HCT116 (cell line): Measurements from ENCODE around the gene RNF113B. TPM values are rescaled to one million over a fixed set of nuclear protein-coding genes. Genes with fewer than 3 reads are reported as not detected.

ENCODE experiments used
- ATAC-seq: fragments of 200-7000 bp; cut with Tn5 transposase; 2 replicates; pipeline ENCODE4 v1.9.1; 2020; ENCODE audit warnings: mild to moderate bottlenecking, moderate library complexity
- BruUV-seq: library from RNA; stranded (reverse); fragments of 400-500 nt; replicated peaks from 2 replicates; lab custom pipeline; 2021; lab: Mats Ljungman, UMichigan
- CTCF ChIA-PET: fragments of 300-600 bp; sonication (Branson Sonifier 250); formaldehyde crosslinking; loops from one replicate; lab custom pipeline; 2021; ENCODE audit warnings: antibody characterized with exemption; lab: Charles Lee
- POLR2A ChIA-PET: fragments of 300-600, 350-600 bp; sonication (Branson Sonifier 250); formaldehyde crosslinking; loops from one replicate; lab custom pipeline; 2021; ENCODE audit warnings: antibody characterized with exemption; lab: Charles Lee
- RAD21 ChIA-PET, 2 experiments: fragments of 300-600 bp; sonication (Branson Sonifier 250); formaldehyde crosslinking; loops; one replicate each; lab custom pipeline; 2023; ENCODE audit warnings: low total read pairs in 2 of 2; ENCODE audit not compliant: uncharacterized antibody in 2 of 2, unreplicated experiment in 2 of 2, low non-redundant PET in 1 of 2; lab: Charles Lee
- DNase-seq: peaks from one replicate; pipeline ENCODE4 v3.0.0-alpha.2; 2010; ENCODE audit warnings: low read depth, low spot score
- H2AFZ ChIP-seq: fragments of 200-600 bp; shearing (Covaris generic), sonication (generic); 2 replicates; pipeline ENCODE4 v1.6.1; 2017; ENCODE audit warnings: low read depth, mixed run types, mixed read lengths, antibody characterized with exemption, low read length; ENCODE audit not compliant: poor library complexity, severe bottlenecking
- H3K27ac ChIP-seq: 2 replicates; pipeline ENCODE4 v1.5.1; 2012; ENCODE audit warnings: low read depth, low read length
- H3K27me3 ChIP-seq: fragments of 200-600 bp; sonication (generic); 2 replicates; pipeline ENCODE4 v1.6.1; 2016; ENCODE audit warnings: mixed run types, low read length, mixed read lengths; ENCODE audit not compliant: insufficient read depth
- H3K36me3 ChIP-seq, 2 experiments: fragments of 200-500 bp in 1 of 2; fragments of 200-600 bp in 1 of 2; sonication (Bioruptor generic) in 1 of 2; sonication (generic) in 1 of 2; 2 replicates each; pipeline versions ENCODE4 v1.5.1 to v1.6.1; 2014 to 2016; ENCODE audit warnings: low read length in 2 of 2, inconsistent platforms in 1 of 2, mixed read lengths in 1 of 2, mixed run types in 1 of 2; ENCODE audit not compliant: insufficient read depth in 2 of 2, control insufficient read depth in 1 of 2
- H3K4me1 ChIP-seq, 2 experiments: fragments of 200-600 bp in 1 of 2; sonication (generic) in 1 of 2; 2 replicates each; pipeline versions ENCODE4 v1.5.1 to v1.6.1; 2012 to 2017; ENCODE audit warnings: low read length in 2 of 2, inconsistent platforms in 1 of 2, mild to moderate bottlenecking in 1 of 2, mixed read lengths in 1 of 2, mixed run types in 1 of 2, moderate library complexity in 1 of 2; ENCODE audit not compliant: insufficient read depth in 2 of 2, control insufficient read depth in 1 of 2
- H3K4me2 ChIP-seq: fragments of 200-600 bp; sonication (generic); 2 replicates; pipeline ENCODE4 v1.6.1; 2017; ENCODE audit warnings: mixed run types, low read length, mixed read lengths
- H3K4me3 ChIP-seq, 2 experiments: fragments of 200-600 bp in 1 of 2; sonication (generic) in 1 of 2; replicated peaks in 1 of 2; 2 replicates each; pipeline ENCODE4 v1.5.1; 2011 to 2016; ENCODE audit warnings: low read length in 2 of 2, control low read depth in 1 of 2, low read depth in 1 of 2, mild to moderate bottlenecking in 1 of 2, mixed read lengths in 1 of 2, mixed run types in 1 of 2
- H3K79me2 ChIP-seq: fragments of 200-600 bp; sonication (generic); 2 replicates; pipeline ENCODE4 v1.6.1; 2017; ENCODE audit warnings: mild to moderate bottlenecking, mixed run types, low read length, moderate library complexity, mixed read lengths; ENCODE audit not compliant: insufficient read depth
- H3K9ac ChIP-seq: fragments of 200-600 bp; sonication (generic); 2 replicates; pipeline ENCODE4 v1.6.1; 2016; ENCODE audit warnings: low read length, mixed read lengths
- H3K9me2 ChIP-seq: fragments of 200-600 bp; sonication (generic), shearing (Covaris generic); 2 replicates; pipeline ENCODE4 v1.6.1; 2017; ENCODE audit warnings: mixed run types, mild to moderate bottlenecking, moderate library complexity; ENCODE audit not compliant: insufficient read depth
- H3K9me3 ChIP-seq, 2 experiments: fragments of 200-500 bp in 1 of 2; fragments of 200-600 bp in 1 of 2; sonication (Bioruptor generic) in 1 of 2; sonication (generic) in 1 of 2; 2 replicates each; pipeline ENCODE4 v1.6.1; 2014 to 2017; ENCODE audit warnings: low read length in 2 of 2, mixed read lengths in 2 of 2, inconsistent platforms in 1 of 2, low read depth in 1 of 2, mild to moderate bottlenecking in 1 of 2, mixed run types in 1 of 2, moderate library complexity in 1 of 2; ENCODE audit not compliant: control insufficient read depth in 1 of 2, insufficient read depth in 1 of 2
- H4K20me1 ChIP-seq: fragments of 200-600 bp; sonication (generic), shearing (Covaris generic); 2 replicates; pipeline ENCODE4 v1.6.1; 2017; ENCODE audit warnings: mixed run types, mild to moderate bottlenecking, moderate library complexity; ENCODE audit not compliant: insufficient read depth
- CBX3 ChIP-seq: IDR thresholded peaks from 2 replicates; pipeline ENCODE4 v1.6.1; 2012; ENCODE audit warnings: low read depth
- EGR1 ChIP-seq: IDR thresholded peaks from 2 replicates; pipeline ENCODE4 v1.6.1; 2012; ENCODE audit warnings: low read depth
- EZH2phosphoT487 ChIP-seq: fragments of 200-600 bp; IDR thresholded peaks from 2 replicates; pipeline ENCODE4 v1.6.1; 2018; ENCODE audit warnings: antibody characterized with exemption, borderline replicate concordance
- MAX ChIP-seq: IDR thresholded peaks from 2 replicates; pipeline ENCODE4 v1.6.1; 2012
- SRF ChIP-seq: IDR thresholded peaks from 2 replicates; pipeline ENCODE4 v1.6.1; 2012; ENCODE audit warnings: low read depth
- ZFX ChIP-seq: fragments of 450-650 bp; IDR thresholded peaks from 2 replicates; pipeline ENCODE4 v1.6.1; 2017
- ZNF274 ChIP-seq: fragments of 200-500 bp; sonication (Bioruptor generic); IDR thresholded peaks from 2 replicates; pipeline ENCODE4 v1.6.1; 2014; ENCODE audit warnings: mild to moderate bottlenecking, low read depth, low read length, inconsistent platforms
- intact Hi-C: fragments of 100-400 bp; cut with micrococcal nuclease; formaldehyde crosslinking; loops from 2 replicates; pipeline ENCODE4 v1.10.0; 2022
- total RNA-seq: library from RNA; stranded (reverse); gene quantifications from one replicate; pipeline ENCODE4 v1.2.1, GENCODE V29; 2021; ENCODE audit not compliant: unreplicated experiment

Gene RNF113B
- total RNA-seq, 1 experiment from 2014 or later, result not detected

GRCh38 chr13:98203646-98204326, 26.7 kb upstream of the RNF113B start:
- TF ChIP-seq EGR1, result no peak
- TF ChIP-seq ZFX, result no peak
- no peak for TF ChIP-seq MAX
- TF ChIP-seq, all 23 proteins: peak for 0
- ChIA-PET CTCF (no interaction called here), RAD21 (no interaction called here), POLR2A (no interaction called here)
- Histone ChIP-seq H3K27ac (no peak overlapping the region), H3K27me3 (no peaks in the 10 kb centered on the region), H3K9ac (no peak overlapping the region), H3K4me1 (no peaks in the 10 kb centered on the region), H3K9me2 (no peaks in the 10 kb centered on the region), H3K4me2 (no peak overlapping the region), H3K9me3 (peaks cover 0 to 5% of the 10 kb centered on the region in 2 experiments; a peak in 2 of 4 replicates), H2AFZ (no peak overlapping the region), H3K36me3 (no peaks in the 10 kb centered on the region), H3K79me2 (no peaks in the 10 kb centered on the region), H3K4me3 (no peak overlapping the region), H4K20me1 (no peaks in the 10 kb centered on the region)
- DNase-seq, result no peak
- BruUV-seq, result no TSS peak
- intact Hi-C loops, result no loop called here
- no peak for ATAC-seq

GRCh38 chr13:98201984-98202383, 24.9 kb upstream of the RNF113B start:
- H3K4me2 ChIP-seq, result no peak overlapping the region
- no peaks in the 10 kb centered on the region for H3K79me2 ChIP-seq
- no peaks in the 10 kb centered on the region for H3K4me1 ChIP-seq
- intact Hi-C loops, result no loop called here
- H3K27me3 ChIP-seq, result no peaks in the 10 kb centered on the region
- H3K9me2 ChIP-seq, result no peaks in the 10 kb centered on the region
- RAD21 ChIA-PET, result no interaction called here
- H3K4me3 ChIP-seq, result no peak overlapping the region
- ATAC-seq (no peak), DNase-seq (no peak)
- no peak for TF ChIP-seq SRF
- TF ChIP-seq EZH2phosphoT487, result no peak
- no peak for TF ChIP-seq MAX
- TF ChIP-seq ZNF274, result no peak
- TF ChIP-seq CBX3, result no peak
- CTCF ChIA-PET, result no interaction called here
- BruUV-seq, result no TSS peak
- POLR2A ChIA-PET, result no interaction called here
- H4K20me1 ChIP-seq, result no peaks in the 10 kb centered on the region
- no peak overlapping the region for H3K27ac ChIP-seq
- H3K36me3 ChIP-seq, result no peaks in the 10 kb centered on the region
- H3K9ac ChIP-seq, result no peak overlapping the region
- peaks cover 0 to 5% of the 10 kb centered on the region in 2 experiments; a peak in 2 of 4 replicates for H3K9me3 ChIP-seq
- no peak overlapping the region for H2AFZ ChIP-seq
